ENCODE data around the gene CAPZA2.
"Not testable (repeated sequence)": the region's sequence is repeated elsewhere in the genome, so short reads cannot be mapped to it uniquely, and the experiment has no call there.

Gene CAPZA2

DNA sequence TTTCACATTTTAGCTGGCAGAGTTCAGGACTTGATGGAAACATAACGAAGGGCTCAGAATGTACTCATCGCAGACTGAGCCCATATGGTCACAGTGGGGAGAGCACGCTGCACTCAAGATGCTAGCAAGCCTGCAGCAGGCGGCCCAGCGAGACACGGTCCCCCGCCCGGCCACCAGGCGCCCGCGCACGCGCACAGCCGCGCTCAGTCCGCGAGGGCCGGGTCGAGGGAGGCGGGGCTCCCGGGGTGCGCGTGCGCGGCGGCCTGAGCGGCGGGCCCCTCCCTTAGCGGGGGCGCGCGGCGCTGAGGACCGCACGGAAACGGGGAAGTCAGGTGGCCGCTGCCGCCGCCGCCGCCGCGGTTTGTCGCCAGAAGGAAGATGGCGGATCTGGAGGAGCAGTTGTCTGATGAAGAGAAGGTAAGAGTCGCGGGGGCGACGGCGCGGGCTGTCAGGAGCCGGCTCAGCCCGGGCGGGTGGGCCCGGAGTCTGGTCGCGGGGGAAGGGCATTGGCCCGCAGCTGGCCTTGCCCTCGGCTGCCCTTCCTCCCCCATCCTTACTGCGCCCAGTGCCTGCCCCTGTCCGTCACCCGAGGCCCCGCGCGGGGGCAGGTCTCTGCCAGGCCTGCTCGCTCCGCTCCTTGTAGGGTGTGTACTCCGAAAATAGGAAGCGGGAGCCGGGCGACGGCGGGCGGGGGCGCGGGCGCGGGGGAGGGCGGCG lies at the start of gene CAPZA2:
CAPZA2 (plus strand) TSS at position 354 of the 717 bp plus-strand sequence; CDS start at position 379, 25 bp downstream.
- Histone ChIP-seq H3K4me1 (ENCODE audit: control insufficient read depth, insufficient read depth, low read length) (peaks cover 4% of the 10 kb centered on the region), H3K4me3 (ENCODE audit: low read length) (peak within 1 kb of the TSS; percentile 84)

DNA sequence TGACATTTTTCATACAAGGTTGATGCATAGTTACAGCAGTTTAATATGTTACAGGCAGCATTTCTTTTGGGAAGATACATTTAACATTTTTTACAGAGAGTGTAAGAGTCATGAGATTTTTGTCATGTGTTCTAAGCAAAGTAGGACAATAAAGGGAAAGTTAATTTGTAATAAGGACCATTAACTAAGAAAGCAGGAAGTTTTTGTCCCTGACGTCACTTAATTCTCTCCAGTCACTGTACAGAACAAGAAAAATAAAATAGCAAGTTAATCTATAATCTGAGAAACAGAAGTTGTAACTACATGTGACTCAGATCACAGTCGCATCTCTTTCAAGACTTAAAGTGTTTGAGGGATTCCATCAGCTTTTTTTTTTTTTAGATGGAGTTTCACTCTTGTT lies 49.5 kb upstream of the CAPZA2 start:
- no peak overlapping the region for H3K27ac ChIP-seq (ENCODE audit: low read depth, low read length)
- no peaks in the 10 kb centered on the region for H3K4me1 ChIP-seq (ENCODE audit: control insufficient read depth, insufficient read depth, low read length)
- H3K4me3 ChIP-seq (ENCODE audit: low read length) = no peak overlapping the region
- no peak overlapping the region for H3K9ac ChIP-seq (ENCODE audit: low read length)
- H3K27me3 ChIP-seq (ENCODE audit: control insufficient read depth, insufficient read depth, low read length) = no peaks in the 10 kb centered on the region
- no peaks in the 10 kb centered on the region for H3K36me3 ChIP-seq (ENCODE audit: control insufficient read depth, insufficient read depth, low read length)

More for the DNA sequence above, at the start of gene CAPZA2:
- H3K36me3 ChIP-seq (ENCODE audit: control insufficient read depth, insufficient read depth, low read length) = no peaks in the 10 kb centered on the region
- peak within 1 kb of the TSS; percentile 99 for H3K27ac ChIP-seq (ENCODE audit: low read depth, low read length)
- peak within 1 kb of the TSS; percentile 93 for H3K9ac ChIP-seq (ENCODE audit: low read length)
- no peaks in the 10 kb centered on the region for H3K27me3 ChIP-seq (ENCODE audit: control insufficient read depth, insufficient read depth, low read length)

DNA sequence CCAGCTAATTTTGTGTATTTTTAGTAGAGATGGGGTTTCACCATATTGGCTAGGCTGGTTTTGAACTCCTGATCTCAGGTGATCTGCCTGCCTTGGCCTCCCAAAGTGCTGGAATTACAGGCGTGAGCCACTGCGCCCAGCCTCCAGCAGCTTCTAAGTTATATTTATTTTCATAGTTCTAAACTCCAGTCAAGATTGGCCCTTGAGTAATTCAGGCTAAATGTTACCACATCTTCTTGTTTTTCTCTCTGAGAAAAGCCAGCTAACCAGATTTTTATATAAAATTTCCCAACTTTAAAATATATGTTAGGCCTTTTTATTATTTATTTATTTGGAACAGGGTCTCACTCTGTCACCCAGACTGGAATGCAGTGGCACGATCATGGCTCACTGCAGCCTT lies 49.0 kb upstream of the CAPZA2 start:
- not testable (repeated sequence) for H3K4me1 ChIP-seq (ENCODE audit: control insufficient read depth, insufficient read depth, low read length); H3K27me3 ChIP-seq (ENCODE audit: control insufficient read depth, insufficient read depth, low read length); H3K36me3 ChIP-seq (ENCODE audit: control insufficient read depth, insufficient read depth, low read length); H3K9ac ChIP-seq (ENCODE audit: low read length); H3K4me3 ChIP-seq (ENCODE audit: low read length); H3K27ac ChIP-seq (ENCODE audit: low read depth, low read length)

DNA sequence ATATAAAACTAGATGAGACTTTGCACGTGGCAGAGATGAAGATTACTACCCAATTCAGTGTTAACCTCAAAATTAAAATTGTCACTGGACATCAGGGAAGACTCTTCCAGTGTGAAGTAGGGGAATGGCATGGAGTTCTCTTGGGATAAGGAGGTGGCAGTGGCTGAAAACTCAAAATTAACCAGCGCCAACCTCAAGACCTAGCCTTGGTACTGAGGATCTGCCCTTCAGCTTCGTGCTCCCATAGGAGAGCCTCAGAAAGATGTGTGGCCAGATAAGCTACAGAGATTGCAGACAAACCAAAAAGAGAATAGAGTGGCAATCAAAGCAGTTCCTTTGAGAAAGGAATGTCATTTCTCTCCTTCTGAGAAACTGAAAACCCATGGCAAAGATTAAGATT lies 47.3 kb upstream of the CAPZA2 start:
- Histone ChIP-seq H3K4me3 (ENCODE audit: low read length) (no peak overlapping the region), H3K27me3 (ENCODE audit: control insufficient read depth, insufficient read depth, low read length) (no peaks in the 10 kb centered on the region), H3K36me3 (ENCODE audit: control insufficient read depth, insufficient read depth, low read length) (no peaks in the 10 kb centered on the region), H3K4me1 (ENCODE audit: control insufficient read depth, insufficient read depth, low read length) (no peaks in the 10 kb centered on the region), H3K9ac (ENCODE audit: low read length) (no peak overlapping the region), H3K27ac (ENCODE audit: low read depth, low read length) (no peak overlapping the region)

DNA sequence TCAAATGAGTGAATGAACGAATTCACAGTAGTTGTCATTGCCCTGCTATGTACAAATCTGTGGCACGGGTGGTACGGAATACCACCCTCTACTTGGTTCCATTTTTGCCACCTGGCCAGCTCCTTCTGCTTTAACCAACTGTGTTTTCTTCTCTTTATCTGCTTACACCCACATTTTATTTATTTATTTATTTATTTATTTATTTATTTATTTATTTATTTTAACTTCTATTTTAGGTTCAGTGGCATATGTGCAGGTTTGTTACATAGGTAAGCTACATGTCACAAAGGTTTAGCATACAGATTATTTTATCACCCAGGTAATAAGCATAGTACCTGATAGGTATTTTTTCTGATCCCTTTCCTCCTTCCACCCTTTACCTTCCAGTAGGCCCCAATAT lies 42.2 kb upstream of the CAPZA2 start:
- H3K36me3 ChIP-seq (ENCODE audit: control insufficient read depth, insufficient read depth, low read length) = no peaks in the 10 kb centered on the region
- H3K4me1 ChIP-seq (ENCODE audit: control insufficient read depth, insufficient read depth, low read length) = no peaks in the 10 kb centered on the region
- H3K27ac ChIP-seq (ENCODE audit: low read depth, low read length) = no peak overlapping the region
- no peak overlapping the region for H3K4me3 ChIP-seq (ENCODE audit: low read length)
- H3K27me3 ChIP-seq (ENCODE audit: control insufficient read depth, insufficient read depth, low read length) = no peaks in the 10 kb centered on the region
- no peak overlapping the region for H3K9ac ChIP-seq (ENCODE audit: low read length)

DNA sequence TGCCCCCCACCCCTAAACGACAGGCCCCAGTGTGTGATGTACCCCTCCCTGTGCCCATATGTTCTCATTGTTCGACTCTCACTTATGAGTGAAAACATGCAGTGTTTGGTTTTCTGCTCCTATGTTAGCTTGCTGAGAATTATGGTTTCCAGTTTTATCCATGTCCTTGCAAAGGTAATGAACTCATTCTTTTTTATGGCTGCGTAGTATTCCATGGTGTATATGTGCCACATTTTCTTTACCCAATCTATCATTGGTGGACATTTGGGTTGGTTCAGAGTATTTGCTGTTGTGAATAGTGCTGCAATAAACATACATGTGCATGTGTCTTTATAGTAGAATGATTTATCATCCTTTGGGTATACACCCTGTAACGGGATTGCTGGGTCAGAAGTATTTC lies 40.7 kb upstream of the CAPZA2 start:
- not testable (repeated sequence) for H3K4me3 ChIP-seq (ENCODE audit: low read length); H3K9ac ChIP-seq (ENCODE audit: low read length); H3K4me1 ChIP-seq (ENCODE audit: control insufficient read depth, insufficient read depth, low read length); H3K27me3 ChIP-seq (ENCODE audit: control insufficient read depth, insufficient read depth, low read length); H3K27ac ChIP-seq (ENCODE audit: low read depth, low read length); H3K36me3 ChIP-seq (ENCODE audit: control insufficient read depth, insufficient read depth, low read length)

DNA sequence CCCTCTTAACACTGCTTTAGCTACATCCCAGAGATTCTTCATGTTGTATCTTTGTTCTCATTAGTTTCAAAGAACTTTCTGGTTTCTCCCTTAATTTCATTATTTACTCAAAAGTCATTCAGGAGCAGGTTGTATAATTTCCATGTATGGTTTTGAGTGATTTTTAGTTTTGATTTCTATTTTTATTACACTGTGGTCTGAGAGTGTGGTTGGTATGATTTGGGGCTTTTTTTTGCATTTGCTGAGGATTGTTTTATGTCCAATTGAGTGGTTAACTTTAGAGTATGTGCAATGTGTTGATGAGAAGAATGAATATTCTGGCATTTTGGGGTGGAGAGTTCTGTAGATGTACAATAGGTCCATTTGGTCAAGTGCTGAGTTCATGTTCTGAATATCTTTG lies 37.9 kb upstream of the CAPZA2 start:
- Histone ChIP-seq H3K27ac (ENCODE audit: low read depth, low read length) (no peak overlapping the region), H3K4me1 (ENCODE audit: control insufficient read depth, insufficient read depth, low read length) (no peaks in the 10 kb centered on the region), H3K36me3 (ENCODE audit: control insufficient read depth, insufficient read depth, low read length) (no peaks in the 10 kb centered on the region), H3K27me3 (ENCODE audit: control insufficient read depth, insufficient read depth, low read length) (no peaks in the 10 kb centered on the region), H3K4me3 (ENCODE audit: low read length) (no peak overlapping the region), H3K9ac (ENCODE audit: low read length) (no peak overlapping the region)

DNA sequence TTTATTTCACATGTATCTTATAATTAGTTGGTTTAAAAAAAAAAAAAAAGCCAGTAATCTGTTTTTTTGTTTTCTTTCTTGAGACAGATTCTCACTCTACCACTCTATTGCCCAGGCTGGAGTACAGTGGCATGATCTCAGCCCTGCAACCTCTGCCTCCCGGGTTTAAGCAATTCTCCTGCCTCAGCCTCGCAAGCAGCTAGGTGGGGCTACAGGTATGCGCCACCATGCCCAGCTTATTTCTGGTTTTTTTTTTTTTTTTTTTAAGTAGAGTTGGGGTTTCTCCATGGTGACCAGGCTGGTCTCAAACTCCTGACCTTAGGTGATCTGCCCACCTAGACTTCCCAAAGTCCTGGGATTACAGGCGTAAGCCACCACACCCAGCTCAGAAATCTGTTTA lies 34.1 kb upstream of the CAPZA2 start:
- Histone ChIP-seq H3K36me3 (ENCODE audit: control insufficient read depth, insufficient read depth, low read length) (no peaks in the 10 kb centered on the region), H3K4me1 (ENCODE audit: control insufficient read depth, insufficient read depth, low read length) (no peaks in the 10 kb centered on the region), H3K9ac (ENCODE audit: low read length) (no peak overlapping the region), H3K27me3 (ENCODE audit: control insufficient read depth, insufficient read depth, low read length) (no peaks in the 10 kb centered on the region), H3K27ac (ENCODE audit: low read depth, low read length) (no peak overlapping the region), H3K4me3 (ENCODE audit: low read length) (no peak overlapping the region)

DNA sequence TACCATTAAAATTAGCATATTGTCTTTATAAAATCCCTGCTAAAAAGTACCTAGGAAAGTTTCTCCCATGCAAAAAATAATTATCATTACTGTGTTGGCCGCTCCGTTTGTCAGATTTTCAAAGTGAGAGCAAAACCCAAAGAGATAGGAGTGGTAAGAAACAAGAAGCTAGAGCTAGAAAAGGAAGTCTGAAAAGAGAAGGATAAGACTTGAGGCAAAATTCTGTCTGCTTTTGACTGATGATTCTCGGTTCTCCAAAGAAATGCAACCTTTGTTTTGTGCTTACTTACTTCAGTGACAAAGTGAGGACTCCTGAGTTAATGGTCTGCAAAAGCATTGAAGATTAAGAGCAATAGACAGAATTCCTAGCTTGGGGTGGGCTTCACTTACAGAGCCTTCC lies 33.3 kb upstream of the CAPZA2 start:
- no peaks in the 10 kb centered on the region for H3K27me3 ChIP-seq (ENCODE audit: control insufficient read depth, insufficient read depth, low read length)
- no peak overlapping the region for H3K9ac ChIP-seq (ENCODE audit: low read length)
- no peaks in the 10 kb centered on the region for H3K4me1 ChIP-seq (ENCODE audit: control insufficient read depth, insufficient read depth, low read length)
- H3K4me3 ChIP-seq (ENCODE audit: low read length) = no peak overlapping the region
- H3K27ac ChIP-seq (ENCODE audit: low read depth, low read length) = no peak overlapping the region
- no peaks in the 10 kb centered on the region for H3K36me3 ChIP-seq (ENCODE audit: control insufficient read depth, insufficient read depth, low read length)

DNA sequence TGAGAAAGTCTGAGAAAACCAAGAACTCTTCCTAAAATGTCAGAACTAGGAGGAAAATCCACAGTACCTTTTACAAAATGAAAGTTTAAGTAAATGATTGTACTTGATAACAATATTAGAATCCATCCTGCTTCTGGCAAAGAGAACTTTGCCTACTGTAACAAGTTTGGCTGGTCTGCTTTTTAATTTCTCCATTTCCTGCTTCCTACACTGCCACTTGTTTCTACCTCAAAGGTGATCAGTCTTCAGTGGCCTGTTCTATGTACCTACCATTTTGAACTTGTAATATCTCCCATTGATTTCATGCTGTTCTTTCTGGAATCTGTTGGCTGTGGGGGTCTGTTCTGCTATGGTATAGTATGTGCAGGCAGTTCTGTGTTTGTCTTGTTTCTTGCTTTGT lies 32.9 kb upstream of the CAPZA2 start:
- no peaks in the 10 kb centered on the region for H3K27me3 ChIP-seq (ENCODE audit: control insufficient read depth, insufficient read depth, low read length)
- H3K27ac ChIP-seq (ENCODE audit: low read depth, low read length) = no peak overlapping the region
- H3K36me3 ChIP-seq (ENCODE audit: control insufficient read depth, insufficient read depth, low read length) = no peaks in the 10 kb centered on the region

DNA sequence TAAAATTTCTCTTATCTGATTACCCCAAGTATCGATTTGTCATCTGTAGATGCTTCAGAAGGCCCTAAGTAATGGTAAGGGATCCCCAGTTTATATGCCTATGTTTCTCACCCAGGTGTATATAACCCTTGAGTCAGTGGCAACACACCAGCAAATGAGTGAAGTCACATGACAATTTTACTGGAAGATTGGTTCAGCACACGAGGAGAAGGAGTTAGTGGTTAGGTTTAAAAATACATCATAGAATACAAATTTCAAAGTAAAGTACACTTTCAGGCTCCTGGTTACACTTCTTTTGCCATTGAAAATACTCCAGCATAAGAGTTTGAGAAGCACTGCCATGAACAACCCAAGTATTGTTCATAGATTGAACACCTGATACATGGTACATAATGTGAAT lies 29.7 kb upstream of the CAPZA2 start:
- Histone ChIP-seq H3K27ac (ENCODE audit: low read depth, low read length) (no peak overlapping the region), H3K9ac (ENCODE audit: low read length) (no peak overlapping the region), H3K36me3 (ENCODE audit: control insufficient read depth, insufficient read depth, low read length) (no peaks in the 10 kb centered on the region), H3K27me3 (ENCODE audit: control insufficient read depth, insufficient read depth, low read length) (no peaks in the 10 kb centered on the region), H3K4me1 (ENCODE audit: control insufficient read depth, insufficient read depth, low read length) (no peaks in the 10 kb centered on the region), H3K4me3 (ENCODE audit: low read length) (no peak overlapping the region)

More for the DNA sequence above, 32.9 kb upstream of the CAPZA2 start:
- H3K4me3 ChIP-seq (ENCODE audit: low read length) = no peak overlapping the region
- H3K9ac ChIP-seq (ENCODE audit: low read length) = no peak overlapping the region
- no peaks in the 10 kb centered on the region for H3K4me1 ChIP-seq (ENCODE audit: control insufficient read depth, insufficient read depth, low read length)

DNA sequence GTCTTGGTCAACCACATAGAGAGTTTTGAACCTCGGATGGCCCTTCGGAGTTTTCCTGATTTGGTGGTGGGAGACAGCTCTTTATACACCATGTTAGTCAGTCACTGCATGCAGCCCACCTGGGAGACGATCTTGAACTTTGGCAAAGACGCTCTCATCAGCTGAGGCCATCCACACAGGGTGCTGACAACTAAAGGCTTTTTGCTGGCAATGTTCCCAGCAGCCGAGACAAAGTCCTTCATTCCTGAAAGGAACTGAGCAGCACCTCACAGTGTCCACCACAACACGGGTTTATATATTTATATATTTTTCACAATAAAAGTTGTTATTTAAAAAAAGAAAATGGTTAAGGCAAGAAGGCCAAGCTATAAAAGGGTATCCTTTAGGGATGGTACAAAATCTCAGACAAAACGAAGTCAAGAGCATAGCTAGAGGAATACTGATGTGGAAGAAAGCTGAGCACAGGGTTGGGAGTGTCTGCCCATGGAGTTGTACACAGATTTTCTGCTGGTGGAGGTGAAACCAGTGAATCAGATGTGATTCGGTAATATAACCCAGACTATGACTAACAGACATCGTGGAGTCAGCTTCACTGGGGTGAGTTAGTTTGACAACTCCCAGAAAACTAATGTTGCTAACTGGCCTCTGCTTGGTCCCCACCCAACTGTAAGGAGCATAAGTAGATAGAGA lies 27.4 kb upstream of the CAPZA2 start:
- no peaks in the 10 kb centered on the region for H3K27me3 ChIP-seq (ENCODE audit: control insufficient read depth, insufficient read depth, low read length)
- no peak overlapping the region for H3K4me3 ChIP-seq (ENCODE audit: low read length)
- no peaks in the 10 kb centered on the region for H3K4me1 ChIP-seq (ENCODE audit: control insufficient read depth, insufficient read depth, low read length)
- no peak overlapping the region for H3K9ac ChIP-seq (ENCODE audit: low read length)
- H3K27ac ChIP-seq (ENCODE audit: low read depth, low read length) = no peak overlapping the region
- H3K36me3 ChIP-seq (ENCODE audit: control insufficient read depth, insufficient read depth, low read length) = no peaks in the 10 kb centered on the region

DNA sequence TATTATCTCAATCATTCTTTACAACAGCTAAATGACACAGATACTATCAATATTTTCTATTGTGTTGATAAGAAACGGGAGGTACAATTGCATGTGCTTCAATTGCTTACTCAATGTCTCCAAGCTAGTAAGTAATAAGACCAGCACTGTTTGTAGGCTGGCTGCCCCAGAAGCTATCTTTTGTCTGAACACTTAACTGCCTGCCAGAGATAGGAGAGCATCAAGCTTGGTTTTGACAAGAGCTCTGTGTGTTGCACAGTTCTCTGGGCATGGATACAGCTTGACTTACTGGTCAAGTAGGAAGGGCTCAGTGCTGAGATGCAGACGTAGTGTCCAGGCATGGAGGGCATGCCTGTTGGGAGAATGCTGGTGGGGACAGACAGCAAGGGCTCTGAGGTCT lies 26.3 kb upstream of the CAPZA2 start:
- no peaks in the 10 kb centered on the region for H3K27me3 ChIP-seq (ENCODE audit: control insufficient read depth, insufficient read depth, low read length)
- H3K4me1 ChIP-seq (ENCODE audit: control insufficient read depth, insufficient read depth, low read length) = no peaks in the 10 kb centered on the region
- no peak overlapping the region for H3K9ac ChIP-seq (ENCODE audit: low read length)
- no peak overlapping the region for H3K27ac ChIP-seq (ENCODE audit: low read depth, low read length)
- no peak overlapping the region for H3K4me3 ChIP-seq (ENCODE audit: low read length)
- no peaks in the 10 kb centered on the region for H3K36me3 ChIP-seq (ENCODE audit: control insufficient read depth, insufficient read depth, low read length)

All from rectal smooth muscle tissue (tissue), 1 donor.